Putamen (tissue), 1 donor: Measurements from ENCODE around the gene PSTPIP2.
"Not testable (repeated sequence)": the region's sequence is repeated elsewhere in the genome, so short reads cannot be mapped to it uniquely, and the experiment has no call there.

Experiments
- DNase-seq: peaks from one replicate; pipeline ENCODE4 v3.0.0-alpha.2; 2016; ENCODE audit warnings: low spot score

Gene PSTPIP2

GRCh38 chr18:46035696-46036680 is 36.1 kb downstream of the PSTPIP2 start:
- DNase-seq, result no peak

GRCh38 chr18:46034230-46034629 is 37.8 kb downstream of the PSTPIP2 start:
- DNase-seq, result no peak

- DNase-seq, result no peak
Observed at GRCh38 chr18:46031741-46032140, 40.3 kb downstream of the PSTPIP2 start.

- DNase-seq, result no peak
Observed at GRCh38 chr18:46028536-46028891, 43.5 kb downstream of the PSTPIP2 start.

- DNase-seq, result no peak
Observed at GRCh38 chr18:46019936-46020335, 52.1 kb downstream of the PSTPIP2 start.

- DNase-seq, result no peak
Observed at GRCh38 chr18:46013484-46014189, 58.4 kb downstream of the PSTPIP2 start.

- DNase-seq, result no peak
Observed at GRCh38 chr18:46010676-46011075, 61.4 kb downstream of the PSTPIP2 start.

GRCh38 chr18:46010050-46010449 is 62.0 kb downstream of the PSTPIP2 start:
- no peak for DNase-seq

- DNase-seq, result no peak
Observed at GRCh38 chr18:46009125-46009840, 62.8 kb downstream of the PSTPIP2 start.

GRCh38 chr18:46008531-46008930 is 63.5 kb downstream of the PSTPIP2 start:
- no peak for DNase-seq

- DNase-seq, result no peak
Observed at GRCh38 chr18:46007165-46007564, 64.9 kb downstream of the PSTPIP2 start.

- no peak for DNase-seq
Observed at GRCh38 chr18:46002934-46003333, 69.1 kb downstream of the PSTPIP2 start.

- no peak for DNase-seq
Observed at GRCh38 chr18:46001892-46002291, 70.2 kb downstream of the PSTPIP2 start.

- no peak for DNase-seq
Observed at GRCh38 chr18:46001074-46001473, 71.0 kb downstream of the PSTPIP2 start.

- no peak for DNase-seq
Observed at GRCh38 chr18:45999536-45999935, 72.5 kb downstream of the PSTPIP2 start.

GRCh38 chr18:45998244-45998643 is 73.8 kb downstream of the PSTPIP2 start:
- DNase-seq, result no peak

GRCh38 chr18:45997700-45998151 is 74.3 kb downstream of the PSTPIP2 start:
- no peak for DNase-seq

- DNase-seq, result no peak
Observed at GRCh38 chr18:45995461-45995860, 76.6 kb downstream of the PSTPIP2 start.

- DNase-seq, result no peak
Observed at GRCh38 chr18:45993438-45993837, 78.6 kb downstream of the PSTPIP2 start.

- DNase-seq, result not testable (repeated sequence)
Observed at GRCh38 chr18:45992527-45992926, 79.5 kb downstream of the PSTPIP2 start.

GRCh38 chr18:45991788-45992187 is 80.3 kb downstream of the PSTPIP2 start:
- no peak for DNase-seq

- DNase-seq, result no peak
Observed at GRCh38 chr18:45984546-45985235, 87.4 kb downstream of the PSTPIP2 start.
